PC-9 (cell line): ENCODE results near the gene USP11.

Experiments
- EZH2 ChIP-seq: fragments of 200-600 bp; sonication (generic); IDR thresholded peaks from 2 replicates; pipeline ENCODE4 v1.8.0; 2017; ENCODE audit warnings: antibody characterized with exemption, low read depth
- TF ChIP-seq, protein P1 (sequence below): fragments of 200-600 bp; sonication (generic); conservative IDR thresholded peaks from 2 replicates; pipeline ENCODE4 v1.6.1; 2017; ENCODE audit warnings: mixed run types, antibody characterized with exemption, mild to moderate bottlenecking, moderate library complexity

- TF ChIP-seq, protein P1, sequence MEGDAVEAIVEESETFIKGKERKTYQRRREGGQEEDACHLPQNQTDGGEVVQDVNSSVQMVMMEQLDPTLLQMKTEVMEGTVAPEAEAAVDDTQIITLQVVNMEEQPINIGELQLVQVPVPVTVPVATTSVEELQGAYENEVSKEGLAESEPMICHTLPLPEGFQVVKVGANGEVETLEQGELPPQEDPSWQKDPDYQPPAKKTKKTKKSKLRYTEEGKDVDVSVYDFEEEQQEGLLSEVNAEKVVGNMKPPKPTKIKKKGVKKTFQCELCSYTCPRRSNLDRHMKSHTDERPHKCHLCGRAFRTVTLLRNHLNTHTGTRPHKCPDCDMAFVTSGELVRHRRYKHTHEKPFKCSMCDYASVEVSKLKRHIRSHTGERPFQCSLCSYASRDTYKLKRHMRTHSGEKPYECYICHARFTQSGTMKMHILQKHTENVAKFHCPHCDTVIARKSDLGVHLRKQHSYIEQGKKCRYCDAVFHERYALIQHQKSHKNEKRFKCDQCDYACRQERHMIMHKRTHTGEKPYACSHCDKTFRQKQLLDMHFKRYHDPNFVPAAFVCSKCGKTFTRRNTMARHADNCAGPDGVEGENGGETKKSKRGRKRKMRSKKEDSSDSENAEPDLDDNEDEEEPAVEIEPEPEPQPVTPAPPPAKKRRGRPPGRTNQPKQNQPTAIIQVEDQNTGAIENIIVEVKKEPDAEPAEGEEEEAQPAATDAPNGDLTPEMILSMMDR = no peak
- TF ChIP-seq EZH2 = no peak
Observed at GRCh38 chrX:47293106-47293505, 60.3 kb downstream of the USP11 start.
